GM18870 (cell line): ENCODE results near the gene STRC.
"Not testable (repeated sequence)": the region's sequence is repeated elsewhere in the genome, so short reads cannot be mapped to it uniquely, and the experiment has no call there.

Source experiments
- ATAC-seq: cut with Tn5 transposase; IDR thresholded peaks from one replicate; pipeline ENCODE4 v1.9.1; 2021; ENCODE audit warnings: moderate library complexity; ENCODE audit not compliant: unreplicated experiment

Gene STRC

DNA sequence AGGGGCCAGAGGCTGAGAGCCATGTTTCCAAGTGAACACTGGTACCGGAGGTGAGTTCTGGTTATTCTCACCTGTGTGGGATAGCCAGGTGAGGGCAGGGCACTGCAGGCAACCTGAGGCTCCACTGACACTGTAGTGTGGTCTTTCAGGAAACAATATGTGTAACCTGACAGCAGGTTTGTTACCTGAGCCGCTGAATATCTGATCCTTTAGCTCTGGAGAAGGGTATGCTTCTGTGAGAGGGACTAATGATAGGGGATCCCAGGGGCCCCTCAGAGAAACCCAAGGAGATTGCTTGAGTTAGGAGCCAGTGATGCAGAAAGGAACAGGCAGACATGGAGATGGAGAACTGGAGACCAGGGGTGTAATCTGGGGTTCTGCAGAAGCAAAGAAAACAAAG lies at the start of gene STRC:
STRC (minus strand) TSS at position 101 of the 400 bp plus-strand sequence; CDS start at position 23, 78 bp downstream.
- ATAC-seq: not testable (repeated sequence)

DNA sequence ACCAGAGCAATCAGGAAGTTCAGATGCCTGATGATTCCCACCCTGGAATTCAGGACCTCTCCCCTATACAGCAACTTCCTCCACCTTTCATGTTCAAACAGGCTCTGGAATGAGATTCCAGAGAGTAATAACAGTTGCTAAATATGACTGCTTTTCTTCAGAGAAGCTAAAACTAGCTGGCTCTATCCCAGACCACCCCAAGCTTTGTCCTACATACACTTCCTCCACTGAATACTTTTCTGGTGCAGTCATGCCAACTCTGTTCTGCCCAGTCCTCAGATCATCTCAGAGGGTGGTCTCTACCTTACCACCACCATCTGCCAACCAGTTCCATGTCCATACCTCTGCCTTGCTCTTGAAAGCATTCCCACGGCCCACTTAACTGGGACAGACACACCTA lies 47.6 kb upstream of the STRC start:
- ATAC-seq: not testable (repeated sequence)

DNA sequence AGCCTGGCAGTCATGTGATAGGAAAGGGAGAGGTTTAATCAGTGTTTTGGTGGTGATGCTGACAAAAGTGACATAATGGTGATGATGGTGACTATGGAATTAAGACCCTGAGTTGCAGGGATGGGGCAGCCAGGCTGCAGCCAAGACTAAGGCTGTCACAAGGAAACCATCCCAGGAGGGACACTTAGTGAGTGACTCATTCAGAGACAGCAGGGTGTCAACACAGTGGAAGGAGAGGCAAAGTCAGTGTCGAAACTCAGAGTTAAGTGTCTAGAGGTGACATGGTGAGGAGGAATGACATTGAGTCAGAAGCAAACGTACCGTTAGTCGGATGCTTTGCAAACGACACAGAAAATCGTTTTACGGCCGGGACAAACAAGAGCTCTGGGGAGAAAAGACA lies 44.7 kb upstream of the STRC start:
- ATAC-seq: not testable (repeated sequence)

DNA sequence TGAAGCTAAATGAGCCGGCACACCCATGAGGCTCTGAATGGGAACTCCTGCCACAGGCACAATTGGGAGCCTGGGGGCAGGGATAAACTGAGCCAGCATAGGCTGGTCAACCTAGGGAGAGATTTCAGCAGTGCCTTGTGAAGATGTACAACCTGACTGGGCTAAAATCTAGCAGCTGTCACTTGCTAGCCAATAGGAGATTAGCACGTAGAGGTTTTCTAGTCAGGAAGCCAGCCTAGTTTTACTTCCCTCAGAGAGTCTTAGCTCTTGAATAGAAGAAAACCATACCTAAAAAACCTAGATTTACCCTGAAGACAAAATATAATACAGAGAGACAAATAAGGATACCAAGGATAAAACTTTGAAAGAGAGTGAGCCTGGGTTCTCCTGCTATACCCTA lies 43.7 kb upstream of the STRC start:
- not testable (repeated sequence) for ATAC-seq

DNA sequence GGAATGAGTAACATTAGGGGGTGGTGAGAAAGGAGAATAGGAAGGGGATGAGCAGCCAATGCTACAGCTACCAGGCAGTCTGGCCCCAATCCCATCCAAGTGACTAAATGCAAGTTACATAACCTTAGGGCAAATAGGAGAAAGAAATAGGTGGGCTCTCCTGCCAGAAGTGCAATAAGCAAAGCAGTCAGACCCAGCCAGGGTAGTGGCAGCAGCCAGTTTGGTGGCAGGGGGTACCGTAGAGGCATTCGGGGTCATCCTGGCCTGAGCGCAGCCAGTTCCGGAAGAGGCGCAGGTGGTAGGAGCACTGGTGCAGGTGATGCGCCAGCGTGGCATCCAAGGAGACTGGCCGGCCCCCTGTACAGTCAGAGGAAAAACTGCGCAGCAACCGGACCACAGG lies 41.1 kb upstream of the STRC start:
- not testable (repeated sequence) for ATAC-seq

DNA sequence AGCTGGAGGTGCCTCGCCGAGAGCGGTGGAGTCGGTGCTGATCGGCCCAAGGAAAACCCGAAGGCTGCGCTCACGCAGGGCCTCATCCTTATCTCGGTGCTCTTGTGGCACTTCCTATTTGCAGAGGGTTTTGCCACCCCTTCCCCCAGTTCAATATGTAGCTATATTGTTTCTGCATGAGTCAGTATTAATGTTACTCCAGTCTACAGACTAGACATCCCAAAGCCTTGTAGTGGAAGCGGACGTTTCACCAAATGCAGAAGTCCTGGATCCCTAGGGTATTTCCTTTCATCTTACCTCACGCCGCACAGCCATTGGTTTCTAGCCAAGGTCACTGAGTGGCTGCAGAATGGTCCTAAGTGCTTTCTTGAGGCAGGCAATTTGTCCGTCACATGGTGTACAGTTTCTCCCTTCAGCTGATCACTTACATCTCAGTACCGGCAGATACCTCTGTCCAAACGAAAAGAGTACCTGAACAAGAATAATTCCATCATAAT lies 30.9 kb upstream of the STRC start:
- ATAC-seq: not testable (repeated sequence)

DNA sequence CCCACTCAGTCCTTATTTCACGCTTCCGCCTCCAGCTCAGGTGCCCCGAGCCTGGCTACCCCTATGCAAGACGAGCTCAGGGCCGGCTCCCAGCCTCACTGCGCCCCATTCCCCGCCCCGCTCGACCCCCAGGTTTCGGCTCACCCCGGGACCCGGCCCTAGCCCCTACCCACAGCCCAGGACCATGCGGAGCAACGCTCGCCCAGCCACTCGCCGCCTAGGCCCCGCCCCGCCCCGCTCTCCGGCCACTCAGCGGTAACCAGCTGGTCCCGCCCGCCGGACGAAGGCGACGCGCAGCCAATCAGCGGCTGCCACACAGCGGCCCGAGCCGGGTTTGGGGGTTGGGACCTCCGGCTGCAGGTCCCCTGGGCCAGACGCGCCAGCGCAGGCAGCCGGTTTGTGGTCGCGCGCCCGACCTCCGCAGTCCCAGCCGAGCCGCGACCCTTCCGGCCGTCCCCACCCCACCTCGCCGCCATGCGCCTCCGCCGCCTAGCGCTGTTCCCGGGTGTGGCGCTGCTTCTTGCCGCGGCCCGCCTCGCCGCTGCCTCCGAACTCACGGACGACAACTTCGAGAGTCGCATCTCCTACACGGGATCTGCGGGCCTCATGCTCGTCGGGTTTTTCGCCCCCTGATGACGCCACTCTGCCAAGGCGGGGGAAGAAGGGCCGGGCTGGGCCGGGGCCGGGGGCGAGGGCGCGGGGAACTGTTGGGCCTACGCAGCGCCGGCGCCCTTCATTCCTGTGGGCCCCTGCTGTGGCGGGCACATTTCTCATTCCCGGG lies 30.2 kb upstream of the STRC start, which contains the start of gene CATSPER2:
CATSPER2 (minus strand) TSS at position 196 of the 781 bp plus-strand sequence. CDS start 783 bp downstream, outside the sequence.
- ATAC-seq: no peak

DNA sequence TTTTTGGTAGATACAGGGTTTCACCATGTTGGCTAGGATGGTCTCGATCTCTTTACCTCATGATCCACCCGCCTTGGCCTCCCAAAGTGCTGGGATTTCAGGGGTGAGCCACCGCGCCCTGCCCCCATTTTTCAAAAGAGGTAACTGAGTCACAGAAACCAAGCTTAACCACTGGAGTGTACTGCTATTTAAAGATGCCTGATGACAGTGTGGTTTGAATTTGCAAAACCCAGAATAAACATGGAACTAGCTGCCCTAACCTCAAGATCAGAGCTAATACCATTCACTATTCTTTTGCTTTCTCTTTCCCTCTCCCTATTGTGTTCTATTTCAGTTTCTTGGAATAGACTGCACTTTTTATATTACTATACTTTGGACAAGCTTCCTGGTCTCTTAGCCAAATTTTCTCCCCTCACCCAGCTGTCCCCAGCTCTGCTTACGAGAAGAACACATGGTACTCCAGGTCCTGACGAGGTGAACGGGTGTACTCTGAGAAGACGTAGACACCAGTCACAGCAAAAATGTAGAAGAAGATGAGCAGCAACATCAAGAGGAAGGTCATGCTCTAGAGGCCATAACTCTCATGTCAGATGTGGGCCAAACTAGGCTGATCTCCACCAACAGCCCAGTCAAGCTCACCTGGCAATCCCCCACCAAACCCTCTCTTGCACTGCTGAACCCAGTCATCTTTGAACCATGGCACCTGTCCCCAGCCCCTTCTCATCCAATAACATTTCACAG lies 20.0 kb upstream of the STRC start:
- peak; percentile 58 for ATAC-seq

DNA sequence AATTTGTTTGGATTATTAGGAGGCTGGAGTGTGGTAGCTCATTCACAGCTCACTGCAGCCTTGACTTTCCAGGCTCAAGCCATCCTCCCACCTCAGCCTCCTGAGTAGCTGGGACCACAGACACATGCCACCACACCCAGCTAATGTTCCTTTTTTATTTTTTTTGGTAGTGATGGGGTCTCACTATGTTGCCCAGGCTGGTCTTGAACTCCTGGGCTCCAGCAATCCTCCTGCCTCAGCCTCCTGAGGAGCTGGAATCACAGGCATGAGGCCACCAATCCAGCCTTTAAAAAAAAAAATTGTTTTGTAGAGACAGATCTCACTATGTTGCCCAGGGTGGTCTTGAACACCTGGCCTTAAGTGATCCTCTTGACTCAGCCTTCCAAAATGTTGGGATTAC lies 8.3 kb upstream of the STRC start:
- not testable (repeated sequence) for ATAC-seq

DNA sequence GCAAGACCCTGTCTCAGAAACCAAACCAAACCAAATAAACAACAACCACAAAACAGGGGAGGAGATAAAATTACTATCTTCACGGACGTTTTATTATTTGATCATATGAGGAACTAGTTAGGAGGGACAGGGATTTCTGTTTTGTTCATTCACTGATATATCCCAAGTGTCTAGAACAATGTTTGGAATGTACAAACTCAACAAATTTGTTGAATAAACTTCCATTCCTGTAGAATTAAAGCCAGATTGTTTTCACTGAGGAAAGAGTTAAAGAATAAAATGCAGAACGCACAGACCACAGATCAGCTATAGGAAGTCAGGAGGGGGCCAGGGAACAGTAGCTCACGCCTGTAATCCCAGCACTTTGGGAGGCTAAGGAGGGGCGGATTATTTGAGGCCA lies 6.5 kb upstream of the STRC start:
- no peak for ATAC-seq

DNA sequence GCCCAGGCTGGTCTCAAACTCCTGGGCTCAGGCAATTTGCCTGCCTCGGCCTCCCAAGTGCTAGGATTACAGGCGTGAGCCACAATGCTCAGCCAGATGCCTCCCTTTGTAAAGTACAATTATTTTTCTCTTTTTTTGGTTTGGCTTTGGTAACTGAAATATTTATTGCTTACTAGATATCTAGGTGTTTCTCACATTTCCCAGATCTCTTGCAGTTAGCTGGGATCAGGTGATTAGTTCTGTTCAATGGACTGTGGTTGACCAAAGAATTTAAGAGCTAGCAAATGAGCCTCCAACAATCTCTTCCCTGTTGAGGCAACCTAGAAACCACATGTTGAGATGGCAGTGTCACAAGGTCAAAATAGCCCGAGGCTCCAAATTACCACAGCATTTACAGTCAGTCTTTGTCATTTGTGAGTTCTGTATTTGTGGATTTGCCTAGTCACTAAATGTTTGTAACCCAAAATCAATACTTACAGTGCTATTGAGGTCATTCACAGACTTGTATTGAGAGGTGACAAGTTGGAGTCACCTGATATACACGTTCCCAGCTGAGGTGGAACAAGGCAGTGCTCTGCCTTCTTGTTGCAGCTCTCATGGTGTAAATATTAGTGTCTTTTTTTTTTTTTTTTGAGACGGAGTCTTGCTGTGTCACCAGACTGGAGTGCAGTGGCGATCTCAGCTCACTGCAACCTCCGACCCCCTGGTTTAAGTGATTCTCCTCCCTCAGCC lies 3.6 kb upstream of the STRC start:
- ATAC-seq: not testable (repeated sequence)

DNA sequence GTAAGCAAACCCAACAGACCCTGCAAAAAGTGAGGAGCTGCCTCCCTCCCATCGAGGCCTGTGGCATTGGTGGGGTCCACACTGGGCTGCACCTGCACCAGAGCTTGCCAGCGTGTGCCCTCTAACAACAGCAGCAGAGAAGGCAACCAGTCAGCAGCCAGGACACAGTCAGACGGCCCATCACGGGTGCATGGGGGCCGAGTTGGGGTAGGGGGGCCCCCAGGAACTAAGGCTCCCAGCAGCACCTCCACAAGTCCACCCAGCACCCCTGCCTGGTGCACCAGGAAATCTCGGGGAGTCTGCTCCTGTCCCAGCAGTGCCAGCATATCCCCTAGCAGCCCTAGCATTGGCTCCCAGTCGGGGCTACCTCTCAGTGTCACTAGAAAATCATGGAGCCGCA lies 850 bp downstream of the STRC start:
- ATAC-seq: not testable (repeated sequence)

DNA sequence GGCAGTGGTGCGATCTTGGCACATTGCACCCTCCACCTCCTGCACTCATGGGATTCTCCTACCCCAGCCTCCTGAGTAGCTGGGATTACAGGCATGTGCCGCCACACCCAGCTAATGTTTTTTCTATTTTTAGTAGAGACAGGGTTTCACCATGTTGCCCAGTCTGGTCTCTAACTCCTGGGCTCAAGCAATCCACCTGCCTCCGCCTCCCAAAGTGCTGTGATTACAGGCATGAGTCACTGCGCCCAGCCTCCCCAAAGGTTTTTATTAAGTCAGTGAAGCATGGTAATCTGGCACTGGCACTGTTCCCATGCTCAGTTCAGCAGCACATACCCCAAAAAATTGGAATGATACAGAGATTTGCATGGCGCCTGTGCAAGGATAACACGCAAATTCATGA lies 16.4 kb downstream of the STRC start:
- not testable (repeated sequence) for ATAC-seq

DNA sequence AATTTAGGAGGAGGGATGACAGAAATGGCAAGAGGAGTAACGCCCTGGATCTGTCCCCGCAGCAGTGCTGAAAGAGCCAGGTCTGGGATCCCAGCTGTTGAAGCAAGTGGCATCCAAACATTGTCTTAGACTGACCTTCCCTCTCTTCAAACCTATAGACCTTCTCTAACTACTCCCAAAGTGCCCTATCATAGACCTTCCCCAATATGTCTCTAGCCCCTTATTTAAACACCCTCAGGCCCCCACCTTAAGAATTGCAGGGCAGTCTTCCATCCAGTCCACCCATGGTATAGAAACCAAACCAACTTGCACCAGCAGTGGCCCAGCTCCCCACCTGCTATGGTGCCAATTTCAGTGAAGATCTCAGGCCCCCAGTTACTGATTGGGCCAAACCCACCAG lies 18.4 kb downstream of the STRC start:
- ATAC-seq: not testable (repeated sequence)

DNA sequence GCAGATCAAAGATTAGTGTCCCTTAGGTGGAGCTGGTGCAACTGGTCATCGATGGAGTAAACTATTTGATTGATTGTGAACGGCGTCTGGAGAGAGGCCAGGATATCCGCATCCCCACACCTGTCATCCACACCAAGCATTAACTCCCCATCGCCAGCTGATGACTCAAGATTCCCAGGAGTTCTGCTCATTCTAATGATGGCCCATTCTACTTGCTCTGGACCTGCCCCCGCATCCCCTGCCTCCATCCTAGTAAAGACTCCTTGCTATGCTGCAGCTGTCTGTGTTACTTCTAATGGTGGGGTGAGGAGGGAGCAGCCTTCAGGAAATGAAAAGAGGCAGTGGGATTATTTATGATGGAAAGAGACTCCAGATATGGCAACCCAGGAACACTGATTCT lies 19.5 kb downstream of the STRC start:
- not testable (repeated sequence) for ATAC-seq

DNA sequence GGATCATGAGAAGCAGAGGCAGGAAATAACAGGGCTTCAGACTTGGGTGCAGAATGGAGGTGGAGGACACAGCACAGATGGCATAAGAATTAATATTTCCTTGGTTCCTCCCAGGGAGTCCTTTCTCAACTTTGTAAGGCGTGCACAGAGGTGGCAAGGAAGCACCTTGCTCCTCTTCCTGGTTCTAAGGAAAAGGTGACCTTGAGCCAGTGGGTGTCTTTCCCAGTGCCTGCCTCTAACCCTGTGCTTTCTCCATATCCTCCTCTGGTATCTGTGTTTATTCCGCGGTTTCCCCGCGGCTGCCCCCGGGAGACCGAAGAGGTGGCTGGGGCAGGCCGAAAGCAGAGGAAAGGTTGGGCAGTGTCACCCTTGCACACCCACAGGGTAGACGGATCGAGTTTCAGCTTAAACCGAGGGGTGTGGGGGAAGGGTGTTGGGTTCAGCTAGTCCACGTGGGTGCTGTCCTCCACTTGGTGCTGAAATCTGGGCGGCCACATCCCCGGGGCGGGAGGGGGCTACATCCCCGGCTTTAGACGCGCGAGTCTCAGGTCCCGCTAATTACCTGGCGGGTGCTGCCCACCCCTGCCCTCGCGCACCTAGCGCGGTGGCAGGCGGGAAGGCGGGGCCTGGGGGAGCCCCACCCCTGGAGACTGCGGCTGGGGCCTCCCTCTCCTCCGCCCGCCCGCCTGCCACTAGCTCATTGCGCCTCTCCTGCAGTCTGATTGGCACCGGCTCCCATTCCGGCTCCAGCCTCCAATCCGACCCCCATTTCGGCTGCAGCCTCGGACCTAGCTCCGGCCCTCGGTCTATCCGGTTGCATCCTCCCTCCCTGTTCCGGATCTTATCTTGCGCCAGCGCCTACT lies 25.0 kb downstream of the STRC start, which contains the start of gene CKMT1B:
CKMT1B (plus strand) TSS at position 700 of the 863 bp plus-strand sequence. CDS start 192 bp downstream, outside the sequence.
- not testable (repeated sequence) for ATAC-seq

DNA sequence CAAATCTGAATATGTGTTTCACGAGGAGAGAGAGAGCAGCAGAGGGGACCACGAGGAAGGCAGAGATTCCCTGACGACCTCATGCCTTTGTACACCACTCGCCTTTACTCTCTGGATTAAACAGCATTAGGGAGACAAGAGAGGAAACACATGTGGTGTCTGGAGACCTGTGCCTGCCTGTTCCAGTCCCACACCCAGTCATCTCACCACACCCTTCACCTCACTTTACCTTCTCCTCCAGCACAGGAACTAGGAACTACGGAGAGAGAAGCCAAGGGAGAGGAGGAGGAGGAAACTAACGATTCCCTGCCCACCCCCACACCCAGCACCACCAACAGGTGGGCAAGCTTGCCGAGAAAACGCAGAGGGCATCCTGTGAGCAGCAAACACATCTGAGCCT lies 25.8 kb downstream of the STRC start:
- ATAC-seq: not testable (repeated sequence)

DNA sequence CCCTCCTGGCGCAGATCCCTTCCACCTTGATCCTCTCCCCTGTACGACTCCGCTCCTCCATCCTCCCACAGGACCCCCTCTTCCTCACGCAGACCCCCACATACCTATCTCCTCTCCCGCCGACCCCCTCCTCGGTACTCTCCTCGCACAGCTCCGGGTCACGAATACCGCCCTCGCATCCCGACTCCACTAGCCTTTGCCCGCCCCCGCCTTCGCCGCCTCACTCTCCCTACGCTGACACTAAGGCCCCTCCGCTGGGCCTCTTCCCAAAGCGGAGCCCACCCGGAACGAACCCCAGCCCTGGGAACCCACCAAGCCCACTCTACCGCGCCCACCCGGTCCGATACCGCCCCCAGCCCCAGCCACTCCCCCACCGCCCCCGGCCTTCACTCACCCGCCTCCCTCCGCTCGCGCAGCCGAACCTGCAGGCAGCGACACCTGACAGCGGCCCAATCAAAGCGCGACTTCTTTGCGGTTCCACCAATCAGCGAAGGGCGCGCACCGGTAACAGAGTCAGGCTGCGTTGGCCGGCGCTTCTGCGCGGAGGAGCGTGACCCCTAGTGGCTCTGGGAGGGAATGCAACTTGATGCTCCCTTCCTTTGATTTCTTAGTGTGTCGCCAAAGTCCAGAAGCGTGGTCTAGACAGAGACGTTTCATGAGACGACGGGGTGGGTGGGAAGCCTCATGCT lies 28.7 kb downstream of the STRC start, which contains the start of gene PPIP5K1:
PPIP5K1 (minus strand) TSS at position 431 of the 689 bp plus-strand sequence. CDS start 5,704 bp downstream, outside the sequence.
- peak; percentile 95 for ATAC-seq

DNA sequence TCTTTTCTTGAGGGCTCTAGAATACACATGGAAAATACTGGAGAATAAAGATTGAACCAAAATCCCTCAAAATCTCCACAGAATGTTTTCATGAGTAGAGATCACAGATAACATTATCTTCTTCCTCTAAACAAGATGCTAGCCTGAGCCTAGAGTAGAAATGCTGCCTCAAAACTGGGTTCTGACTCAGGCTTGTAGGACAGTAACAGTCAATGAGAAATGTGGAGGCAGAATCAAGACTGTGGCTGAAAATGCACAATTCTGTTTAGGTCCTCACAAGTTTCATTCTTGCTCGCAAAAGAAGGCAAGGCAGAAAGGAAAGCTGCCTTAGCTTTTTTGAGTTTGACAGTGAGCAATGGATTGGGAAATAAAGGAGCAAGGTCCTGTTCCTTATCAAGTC lies 44.0 kb downstream of the STRC start:
- ATAC-seq: not testable (repeated sequence)
